Stimulated activated naive CD8-positive, alpha-beta T cell treated with anti-CD3 and anti-CD28 coated beads, Interleukin-15, Interleukin-2, amounts not matched to agents 100 ng/mL and 50 ng/mL, for 24 hours (primary cell): ENCODE results near the gene CNKSR1.
"Not testable (repeated sequence)": the region's sequence is repeated elsewhere in the genome, so short reads cannot be mapped to it uniquely, and the experiment has no call there.

Experiments
- H3K27ac Mint-ChIP-seq: one replicate; pipeline ENCODE4 v1.8.0; 2021; ENCODE audit warnings: mild to moderate bottlenecking, mixed read lengths
- H3K27me3 Mint-ChIP-seq: one replicate; pipeline ENCODE4 v1.8.0; 2021; ENCODE audit warnings: mixed read lengths
- H3K36me3 Mint-ChIP-seq: one replicate; pipeline ENCODE4 v1.8.0; 2021; ENCODE audit warnings: low read depth, mixed read lengths
- H3K4me1 Mint-ChIP-seq: one replicate; pipeline ENCODE4 v1.8.0; 2021; ENCODE audit warnings: low read depth, mixed read lengths
- H3K4me3 Mint-ChIP-seq: one replicate; pipeline ENCODE4 v1.8.0; 2021; ENCODE audit warnings: mild to moderate bottlenecking, mixed read lengths
- H3K9me3 Mint-ChIP-seq: one replicate; pipeline ENCODE4 v1.8.0; 2021; ENCODE audit warnings: mixed read lengths

The CNKSR1 gene

GRCh38 chr1:26220199-26220912 lies 43.1 kb downstream of the CNKSR1 start:
- no peaks in the 10 kb centered on the region for H3K36me3 Mint-ChIP-seq
- no peak overlapping the region for H3K4me3 Mint-ChIP-seq
- peaks cover under 1% of the 10 kb centered on the region for H3K4me1 Mint-ChIP-seq
- no peaks in the 10 kb centered on the region for H3K9me3 Mint-ChIP-seq
- H3K27me3 Mint-ChIP-seq = peaks cover 8% of the 10 kb centered on the region
- no peak overlapping the region for H3K27ac Mint-ChIP-seq

- Mint-ChIP-seq H3K27me3 (peaks cover 15% of the 10 kb centered on the region), H3K27ac (no peak overlapping the region), H3K36me3 (no peaks in the 10 kb centered on the region), H3K4me3 (no peak overlapping the region), H3K9me3 (no peaks in the 10 kb centered on the region), H3K4me1 (peaks cover 7% of the 10 kb centered on the region)
Observed at GRCh38 chr1:26221094-26221493, 43.8 kb downstream of the CNKSR1 start.

GRCh38 chr1:26224606-26225005 lies 47.3 kb downstream of the CNKSR1 start:
- H3K27ac Mint-ChIP-seq = no peak overlapping the region
- no peak overlapping the region for H3K4me3 Mint-ChIP-seq
- H3K9me3 Mint-ChIP-seq = no peaks in the 10 kb centered on the region
- peaks cover 27% of the 10 kb centered on the region for H3K27me3 Mint-ChIP-seq
- peaks cover 11% of the 10 kb centered on the region for H3K4me1 Mint-ChIP-seq
- H3K36me3 Mint-ChIP-seq = no peaks in the 10 kb centered on the region

- Mint-ChIP-seq H3K27ac (peak overlapping the region; percentile 23), H3K9me3 (no peaks in the 10 kb centered on the region), H3K27me3 (peaks cover 27% of the 10 kb centered on the region), H3K4me3 (peak overlapping the region; percentile 66), H3K4me1 (peaks cover 11% of the 10 kb centered on the region), H3K36me3 (no peaks in the 10 kb centered on the region)
Observed at GRCh38 chr1:26225033-26225831, 47.9 kb downstream of the CNKSR1 start.

- not testable (repeated sequence) for H3K27ac Mint-ChIP-seq, H3K9me3 Mint-ChIP-seq, H3K4me3 Mint-ChIP-seq, H3K36me3 Mint-ChIP-seq
- peaks cover 21% of the 10 kb centered on the region for H3K4me1 Mint-ChIP-seq
- peaks cover 16% of the 10 kb centered on the region for H3K27me3 Mint-ChIP-seq
Observed at GRCh38 chr1:26230682-26231081, 53.4 kb downstream of the CNKSR1 start.

GRCh38 chr1:26233903-26234643 lies 56.8 kb downstream of the CNKSR1 start, which contains the start of gene CEP85:
TSS of gene CEP85 (plus strand) at chr1:26234200. CDS start at chr1:26239784, 5,584 bp downstream.
- no peaks in the 10 kb centered on the region for H3K27me3 Mint-ChIP-seq
- H3K27ac Mint-ChIP-seq = peak within 1 kb of the TSS; percentile 88
- no peaks in the 10 kb centered on the region for H3K9me3 Mint-ChIP-seq
- H3K4me3 Mint-ChIP-seq = peak within 1 kb of the TSS; percentile 95
- peaks cover 22% of the 10 kb centered on the region for H3K36me3 Mint-ChIP-seq
- H3K4me1 Mint-ChIP-seq = peaks cover 35% of the 10 kb centered on the region

GRCh38 chr1:26234644-26235370 lies 57.5 kb downstream of the CNKSR1 start:
- Mint-ChIP-seq H3K4me3 (peak overlapping the region; percentile 95), H3K36me3 (peaks cover 26% of the 10 kb centered on the region), H3K27ac (peak overlapping the region; percentile 88), H3K9me3 (no peaks in the 10 kb centered on the region), H3K27me3 (no peaks in the 10 kb centered on the region), H3K4me1 (peaks cover 35% of the 10 kb centered on the region)

GRCh38 chr1:26237230-26237966 lies 60.1 kb downstream of the CNKSR1 start:
- Mint-ChIP-seq H3K27ac (peak overlapping the region; percentile 42), H3K36me3 (peaks cover 41% of the 10 kb centered on the region), H3K4me1 (peaks cover 35% of the 10 kb centered on the region), H3K27me3 (no peaks in the 10 kb centered on the region), H3K4me3 (peak overlapping the region; percentile 22), H3K9me3 (no peaks in the 10 kb centered on the region)
